K562 (cell line): ENCODE measurements around the gene ASIC3. TPM values are rescaled to one million over a fixed set of nuclear protein-coding genes. Genes with fewer than 3 reads are reported as not detected.

Experiments
- ATAC-seq: fragments of 200-7000 bp; cut with Tn5 transposase; 3 replicates; pipeline ENCODE4 v1.9.1; 2020; ENCODE audit warnings: moderate library complexity
- BruUV-seq: library from RNA; stranded (reverse); fragments of 400-500 nt; replicated peaks from 2 replicates; lab custom pipeline; 2021; lab: Mats Ljungman, UMichigan
- CTCF ChIA-PET: fragments of 300-600 bp; formaldehyde crosslinking; extraction: SDS; loops from one replicate; lab custom pipeline; 2021; ENCODE audit warnings: low intra/inter-chr PET ratio; lab: Yijun Ruan, JAX
- POLR2A ChIA-PET: fragments of 300-600, 350-650 bp; sonication (Branson Sonifier 250); formaldehyde crosslinking; extraction: SDS; loops from one replicate; lab custom pipeline; 2021; ENCODE audit warnings: antibody characterized with exemption, inconsistent platforms; lab: Yijun Ruan, JAX
- DNase-seq, 4 experiments: peaks; one replicate each; pipeline versions ENCODE4 v3.0.0 to v3.0.0-alpha.2; 2011 to 2018; ENCODE audit warnings: low spot score in 3 of 4, mixed read lengths in 3 of 4; ENCODE audit errors: extremely low read depth in 1 of 4
- FAIRE-seq: peaks from 2 replicates; lab custom pipeline; 2011; peaks lifted over from hg19 to GRCh38; lab: Jason Lieb, UNC
- H2AFZ ChIP-seq: 2 replicates; pipeline ENCODE4 v1.6.0; 2011; ENCODE audit warnings: low read depth, low read length, control low read depth, inconsistent platforms
- H3K27ac ChIP-seq: fragments of 200-600 bp; 3 replicates; pipeline ENCODE4 v1.8.0; 2011; ENCODE audit warnings: low read depth, mild to moderate bottlenecking, control low read depth, inconsistent platforms, low read length, moderate library complexity, mixed read lengths; ENCODE audit errors: extremely low read depth
- H3K27me3 ChIP-seq, 2 experiments: fragments of 300-600 bp in 1 of 2; 2 replicates in 1 of 2; 3 replicates in 1 of 2; pipeline versions ENCODE4 v1.6.0 to v1.8.0; 2011; ENCODE audit warnings: inconsistent platforms in 2 of 2, low read length in 2 of 2, mild to moderate bottlenecking in 1 of 2, mixed read lengths in 1 of 2, moderate library complexity in 1 of 2; ENCODE audit not compliant: control insufficient read depth in 2 of 2, insufficient read depth in 2 of 2
- H3K36me3 ChIP-seq: fragments of 300-600 bp; 3 replicates; pipeline ENCODE4 v1.8.0; 2011; ENCODE audit warnings: mild to moderate bottlenecking, low read length, inconsistent platforms; ENCODE audit not compliant: control insufficient read depth, insufficient read depth
- H3K4me1 ChIP-seq, 2 experiments: fragments of 200-600 bp in 1 of 2; replicated peaks in 1 of 2; 2 replicates in 1 of 2; 3 replicates in 1 of 2; pipeline versions ENCODE4 v1.5.1 to v1.8.0; 2011; ENCODE audit warnings: inconsistent platforms in 2 of 2, low read length in 2 of 2, mild to moderate bottlenecking in 1 of 2, mixed read lengths in 1 of 2, moderate library complexity in 1 of 2; ENCODE audit not compliant: control insufficient read depth in 2 of 2, insufficient read depth in 2 of 2
- H3K4me2 ChIP-seq: 2 replicates; pipeline ENCODE4 v1.6.1; 2011; ENCODE audit warnings: low read length, control low read depth, inconsistent platforms, mixed read lengths; ENCODE audit not compliant: insufficient read depth
- H3K4me3 ChIP-seq: fragments of 200-600 bp; sonication (generic), shearing (Covaris generic); 2 replicates; pipeline ENCODE4 v1.5.1; 2016; ENCODE audit warnings: control low read depth, inconsistent platforms
- H3K79me2 ChIP-seq: fragments of 200-600 bp; 3 replicates; pipeline ENCODE4 v1.8.0; 2011; ENCODE audit warnings: low read length, inconsistent platforms; ENCODE audit not compliant: control insufficient read depth, insufficient read depth
- H3K9ac ChIP-seq, 2 experiments: 2 replicates each; pipeline versions ENCODE4 v1.6.0 to v1.6.1; 2011; ENCODE audit warnings: low read depth in 2 of 2, low read length in 2 of 2, control low read depth in 1 of 2, inconsistent platforms in 1 of 2, mild to moderate bottlenecking in 1 of 2, mixed read lengths in 1 of 2; ENCODE audit not compliant: insufficient read depth in 1 of 2
- H3K9me1 ChIP-seq: one replicate; pipeline ENCODE4 v1.6.0; 2011; ENCODE audit warnings: inconsistent platforms, mild to moderate bottlenecking, low read length, moderate library complexity; ENCODE audit not compliant: control insufficient read depth, insufficient read depth
- H3K9me3 ChIP-seq: replicated peaks from 2 replicates; pipeline ENCODE4 v1.5.1; 2011; ENCODE audit warnings: low read depth, low read length, inconsistent platforms; ENCODE audit not compliant: control insufficient read depth, insufficient read depth
- H4K20me1 ChIP-seq: replicated peaks from 2 replicates; pipeline ENCODE4 v1.6.1; 2011; ENCODE audit warnings: low read length, inconsistent platforms, mixed read lengths; ENCODE audit not compliant: control insufficient read depth, insufficient read depth
- BCOR ChIP-seq: fragments of 450-650 bp; IDR thresholded peaks from 2 replicates; pipeline ENCODE4 v1.6.1; 2016
- GABPB2 ChIP-seq: fragments of 250-450 bp; sonication (Bioruptor Pico); conservative IDR thresholded peaks from 2 replicates; pipeline ENCODE4 v1.5.1; 2021; ENCODE audit warnings: mild to moderate bottlenecking
- HMGN3 ChIP-seq: IDR thresholded peaks from 2 replicates; pipeline ENCODE4 v1.6.1; 2011; ENCODE audit warnings: borderline replicate concordance, low read depth, mild to moderate bottlenecking, mixed read lengths, low read length; ENCODE audit not compliant: insufficient read length; ENCODE audit errors: extremely low read depth
- LCOR ChIP-seq: sonication (generic); formaldehyde crosslinking; IDR thresholded peaks from 2 replicates; pipeline ENCODE4 v1.8.0; 2022; ENCODE audit warnings: mild to moderate bottlenecking, missing genetic modification reagents
- MEF2A ChIP-seq: IDR thresholded peaks from 2 replicates; pipeline ENCODE4 v1.6.1; 2011; ENCODE audit warnings: low read depth, mild to moderate bottlenecking, low read length, moderate library complexity; ENCODE audit not compliant: control insufficient read depth
- MTA3 ChIP-seq: fragments of 450-650 bp; formaldehyde crosslinking; IDR thresholded peaks from 2 replicates; pipeline ENCODE4 v1.6.1; 2017; ENCODE audit warnings: mild to moderate bottlenecking, borderline replicate concordance
- MYC ChIP-seq, 2 experiments: fragments of 250-450 bp in 1 of 2; sonication (Bioruptor Pico) in 1 of 2; IDR thresholded peaks; 2 replicates each; pipeline versions ENCODE4 v1.5.1 to v1.6.1; 2012 to 2021; ENCODE audit warnings: low read depth in 2 of 2, borderline replicate concordance in 1 of 2, improper control_type of control experiment in 1 of 2, low read length in 1 of 2, mild to moderate bottlenecking in 1 of 2, moderate library complexity in 1 of 2
- PHF8 ChIP-seq: fragments of 200-600 bp; sonication (generic); IDR thresholded peaks from 2 replicates; pipeline ENCODE4 v1.6.1; 2012; ENCODE audit warnings: mixed run types, mild to moderate bottlenecking, inconsistent platforms, low read length, moderate library complexity, borderline replicate concordance
- RBFOX2 ChIP-seq: fragments of 200-400 bp; formaldehyde crosslinking; IDR thresholded peaks from 2 replicates; pipeline ENCODE4 v1.6.1; 2017; ENCODE audit warnings: low read depth, mild to moderate bottlenecking, low read length, moderate library complexity
- SMAD2 ChIP-seq: fragments of 150-350 bp; IDR thresholded peaks from 2 replicates; pipeline ENCODE4 v1.6.1; 2014; ENCODE audit warnings: low read depth, mild to moderate bottlenecking, low read length
- TCF7L2 ChIP-seq: fragments of 150-350 bp; IDR thresholded peaks from 2 replicates; pipeline ENCODE4 v1.6.1; 2016; ENCODE audit warnings: low read depth, mild to moderate bottlenecking, low read length, moderate library complexity
- TEAD1 ChIP-seq, 2 experiments: fragments of 450-650 bp in 1 of 2; sonication (generic) in 1 of 2; formaldehyde crosslinking; IDR thresholded peaks; 2 replicates each; pipeline versions ENCODE4 v1.4.0 to v1.8.0; 2020 to 2022; ENCODE audit warnings: mild to moderate bottlenecking in 2 of 2, missing genetic modification reagents in 1 of 2
- THAP12 ChIP-seq: fragments of 250-450 bp; sonication (Bioruptor Pico); IDR thresholded peaks from 2 replicates; pipeline ENCODE4 v1.9.0; 2021; ENCODE audit warnings: mild to moderate bottlenecking, inconsistent platforms
- TRIM24 ChIP-seq, 2 experiments: fragments of 450-650 bp; IDR thresholded peaks; 2 replicates each; pipeline ENCODE4 v1.6.1; 2016
- ZNF121 ChIP-seq: sonication (generic); formaldehyde crosslinking; conservative IDR thresholded peaks from 2 replicates; pipeline ENCODE4 v1.8.0; 2022; ENCODE audit warnings: missing genetic modification reagents
- ZNF76 ChIP-seq: fragments of 250-450 bp; sonication (Bioruptor Pico); IDR thresholded peaks from 2 replicates; pipeline ENCODE4 v1.4.0; 2020; ENCODE audit warnings: mild to moderate bottlenecking, moderate library complexity, borderline replicate concordance
- WGBS: fragments of 100-300 bp; shearing (Covaris generic); methylation state at CpG from one replicate; pipeline ENCODE4 v1.1.6; 2016; ENCODE audit warnings: low coverage, mixed read lengths; ENCODE audit not compliant: insufficient coverage; ENCODE audit errors: missing lambda C conversion rate; 5-methylcytosine and 5-hydroxymethylcytosine counted together
- in situ Hi-C: fragments of 300-500 bp; cut with MboI; formaldehyde crosslinking; loops from 4 replicates; pipeline ENCODE4 v1.15.0; 2018; ENCODE audit warnings: inconsistent platforms, mixed read lengths
- intact Hi-C: fragments of 100-400 bp; cut with micrococcal nuclease; formaldehyde crosslinking; loops from 2 replicates; pipeline ENCODE4 v1.14.2; 2022
- polyA plus RNA-seq, 8 experiments: library from polyadenylated mRNA; depleted of rRNA in 4 of 8; stranded (reverse) in 5 of 8; unstranded in 3 of 8; fragments of >200 nt; fragmentation: Nextera tagmentation in 2 of 8; fragmentation: Illumina TruSeq in 1 of 8; extraction: Ambion mirVana in 2 of 8; extraction: Trizol in 1 of 8; gene quantifications; 2 replicates each; pipeline versions ENCODE4 v1.2.1 to v1.2.3, GENCODE V29; 2011 to 2014; ENCODE audit warnings: inconsistent platforms in 1 of 8, missing spikeins in 1 of 8
- total RNA-seq, 7 experiments: library from RNA; depleted of rRNA in 6 of 7; stranded (reverse); fragments of >200 nt in 6 of 7; fragmentation: Illumina TruSeq in 2 of 7; extraction: Trizol in 2 of 7; gene quantifications; 2 replicates each; pipeline versions ENCODE4 v1.2.1 to v1.2.3, GENCODE V29; 2011 to 2021; ENCODE audit warnings: low replicate concordance in 1 of 7
- TF ChIP-seq, protein P1 (sequence below): fragments of 450-650 bp; IDR thresholded peaks from 2 replicates; pipeline ENCODE4 v1.6.1; 2016; ENCODE audit warnings: antibody characterized with exemption

ASIC3 gene
- total and polyA plus RNA-seq, 9 of the 15 experiments (the other 6 are each of a cell fraction or from before 2014, with no cell fraction given) = 0.11 to 5.0 (median 0.87) TPM

DNA sequence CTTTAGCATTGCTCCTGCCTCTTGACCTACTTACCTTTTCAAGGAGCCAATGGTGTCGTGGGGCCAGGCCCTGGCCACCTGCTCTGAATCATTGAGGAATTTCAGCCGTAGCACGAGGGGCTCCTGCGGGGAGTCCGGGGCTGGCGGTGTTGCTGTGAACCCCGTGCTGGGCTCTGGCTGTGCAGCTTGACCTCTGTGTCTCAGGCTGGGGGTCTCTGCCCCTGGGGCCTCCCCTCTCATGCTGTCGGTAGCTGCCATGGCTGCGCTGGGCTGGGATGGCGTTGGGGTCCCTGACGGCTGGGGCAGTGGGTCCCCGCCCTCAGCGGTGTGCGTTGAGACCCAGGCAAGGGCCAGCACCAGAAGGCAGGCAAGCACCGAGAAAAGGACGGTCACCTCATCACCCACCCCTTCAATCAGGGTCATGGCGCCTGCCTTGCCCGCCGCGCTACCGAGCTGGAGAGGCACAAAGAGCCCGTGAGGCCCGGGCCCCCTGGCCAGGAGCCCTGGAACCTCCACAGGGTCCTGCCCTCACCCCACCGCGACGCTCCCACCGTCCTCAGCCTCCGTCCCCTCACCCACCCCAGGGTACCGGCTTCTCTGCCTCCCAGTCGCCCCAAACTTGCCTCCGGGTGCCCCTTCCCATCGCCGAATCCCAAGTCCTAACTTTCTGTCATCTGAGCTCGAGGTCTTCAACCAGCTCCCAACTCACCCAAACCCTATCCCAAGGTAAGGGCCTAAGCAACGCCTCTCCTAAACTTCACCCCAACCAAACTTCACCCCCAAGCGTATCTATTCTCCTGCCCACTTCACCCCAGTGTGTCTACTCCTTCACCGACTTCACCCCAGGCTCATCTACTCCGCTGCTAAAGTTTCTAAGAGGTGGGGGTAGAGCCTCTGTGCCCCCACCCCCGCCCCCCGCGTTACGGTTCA is 34.1 kb downstream of the ASIC3 start:
- no peak for ATAC-seq
- TSS peak; percentile 47 for BruUV-seq
- Histone ChIP-seq H3K4me3 (peak overlapping the region; percentile 89), H3K4me1 (peaks cover 52 to 83% of the 10 kb centered on the region in 2 experiments), H3K27me3 (no peaks in the 10 kb centered on the region), H3K36me3 (peaks cover 33% of the 10 kb centered on the region; the same call in 2 of the 3 replicates), H4K20me1 (peaks cover 5% of the 10 kb centered on the region), H3K9ac (peak overlapping the region; percentile 94 to 97), H3K9me1 (no peaks in the 10 kb centered on the region), H3K27ac (peak overlapping the region; percentile 94), H3K79me2 (peaks cover 57% of the 10 kb centered on the region), H2AFZ (peak overlapping the region; percentile 81; the same call in 1 of the 2 replicates), H3K4me2 (peak overlapping the region; percentile 97), H3K9me3 (no peaks in the 10 kb centered on the region)
- DNase-seq = peak in 1 of 4 experiments; percentile 52
- CTCF ChIA-PET = no interaction called here
- POLR2A ChIA-PET = interaction anchor here (0.6 to 3.5 kb wide), 8 partner anchors 10 to 178 kb away, joined by 3 to 24 read pairs (median 4); no protein-coding TSS in a partner anchor
- in situ Hi-C loops = no loop called here
- 2% methylated on average over 42 of the region's 42 CpGs for WGBS
- no peak for FAIRE-seq
- intact Hi-C loops = loop anchor here (1.0 to 10.0 kb wide), 2 partner anchors 54 to 768 kb away; partner anchors contain the start of gene ABCB8
- TF ChIP-seq GABPB2 (CRISPR knock-in tag) = no peak
- TF ChIP-seq ZNF76 (CRISPR knock-in tag) = 0 out of 2 replicates have a peak, but pooled peaks have one; percentile 7
- peak; percentile 81 for TF ChIP-seq HMGN3
- TF ChIP-seq SMAD2 = no peak
- TF ChIP-seq TCF7L2 = no peak
- peak; percentile 25; the same call in 1 of the 2 replicates for TF ChIP-seq MTA3
- TF ChIP-seq THAP12 (CRISPR knock-in tag) = 0 out of 2 replicates have a peak, but pooled peaks have one; percentile 18
- peak; percentile 38; the same call in 1 of the 2 replicates for TF ChIP-seq PHF8
- TF ChIP-seq BCOR = peak; percentile 66
- TF ChIP-seq TEAD1 (CRISPR knock-in tag; IDR thresholded peaks at IDR 0.05) = no peak
- peak; percentile 60 for TF ChIP-seq RBFOX2
- TF ChIP-seq LCOR = peak; percentile 42; the same call in 1 of the 2 replicates
- TF ChIP-seq, protein P1, sequence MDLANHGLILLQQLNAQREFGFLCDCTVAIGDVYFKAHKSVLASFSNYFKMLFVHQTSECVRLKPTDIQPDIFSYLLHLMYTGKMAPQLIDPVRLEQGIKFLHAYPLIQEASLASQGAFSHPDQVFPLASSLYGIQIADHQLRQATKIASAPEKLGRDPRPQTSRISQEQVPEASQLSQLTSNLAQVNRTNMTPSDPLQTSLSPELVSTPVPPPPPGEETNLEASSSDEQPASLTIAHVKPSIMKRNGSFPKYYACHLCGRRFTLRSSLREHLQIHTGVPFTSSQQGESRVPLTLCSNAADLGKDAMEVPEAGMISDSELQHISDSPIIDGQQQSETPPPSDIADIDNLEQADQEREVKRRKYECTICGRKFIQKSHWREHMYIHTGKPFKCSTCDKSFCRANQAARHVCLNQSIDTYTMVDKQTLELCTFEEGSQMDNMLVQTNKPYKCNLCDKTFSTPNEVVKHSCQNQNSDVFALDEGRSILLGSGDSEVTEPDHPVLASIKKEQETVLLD = peak; percentile 76; the same call in 1 of the 2 replicates
- no peak for TF ChIP-seq MEF2A
- 0 out of 4 replicates have a peak, but pooled peaks have one; percentile 8 to 38 for TF ChIP-seq TRIM24 (IDR thresholded peaks at IDR 0.05)
- no peak for TF ChIP-seq ZNF121 (CRISPR knock-in tag)
- TF ChIP-seq MYC (IDR thresholded peaks at IDR 0.05; ENCODE audit: low read depth, low read length) = no peak
- peak; percentile 75 for TF ChIP-seq MYC (CRISPR knock-in tag; IDR thresholded peaks at IDR 0.05; ENCODE audit: borderline replicate concordance, low read depth)
